HG03139 (cell line): ENCODE data around the gene ATXN1.
"Not testable (repeated sequence)": the region's sequence is repeated elsewhere in the genome, so short reads cannot be mapped to it uniquely, and the experiment has no call there.

ENCODE experiments used
- ATAC-seq: cut with Tn5 transposase; IDR thresholded peaks from one replicate; pipeline ENCODE4 v1.9.1; 2021; ENCODE audit not compliant: unreplicated experiment

Gene ATXN1

DNA sequence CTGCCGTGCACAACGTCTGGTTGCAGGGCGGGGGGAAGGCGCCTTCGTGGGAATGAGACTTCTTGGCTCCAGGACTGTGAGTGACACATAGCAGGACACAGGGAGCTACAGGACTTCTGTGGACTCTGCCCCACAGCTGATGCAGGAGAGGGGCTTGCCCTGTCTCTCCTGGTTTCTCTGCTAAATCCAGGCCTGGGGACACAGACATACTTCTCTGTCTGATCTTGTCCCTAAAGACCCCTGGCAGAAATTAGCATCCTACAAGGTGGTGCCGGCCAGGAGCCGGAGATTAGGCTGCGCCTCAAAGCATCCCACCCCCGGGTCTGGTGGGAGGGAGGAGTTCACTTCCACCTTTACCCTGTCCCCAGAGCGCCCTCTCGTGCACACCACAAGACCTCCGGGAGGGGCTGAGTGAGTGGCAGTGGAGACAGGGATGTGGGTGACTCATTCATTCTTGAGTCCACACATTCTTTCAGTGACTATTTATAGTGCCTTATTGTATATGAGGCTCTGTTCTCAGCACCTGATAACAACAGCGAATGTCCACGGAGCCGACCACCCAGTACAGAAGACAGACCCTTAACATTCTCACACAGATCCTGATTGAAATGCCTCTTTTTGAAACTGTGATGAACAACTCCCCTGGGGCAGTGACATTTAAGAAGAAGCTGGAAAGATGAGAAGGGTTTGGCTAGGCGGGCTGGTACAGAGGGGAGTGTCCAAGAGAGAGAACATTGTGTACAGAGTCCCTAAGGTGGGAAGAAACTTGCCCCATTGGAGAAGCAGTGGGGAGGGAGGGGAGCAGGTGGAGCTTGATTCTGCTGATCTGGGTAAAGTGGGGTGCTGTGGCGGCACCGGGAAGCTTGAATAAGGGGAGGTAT is 483.9 kb downstream of the ATXN1 start:
- no peak for ATAC-seq

DNA sequence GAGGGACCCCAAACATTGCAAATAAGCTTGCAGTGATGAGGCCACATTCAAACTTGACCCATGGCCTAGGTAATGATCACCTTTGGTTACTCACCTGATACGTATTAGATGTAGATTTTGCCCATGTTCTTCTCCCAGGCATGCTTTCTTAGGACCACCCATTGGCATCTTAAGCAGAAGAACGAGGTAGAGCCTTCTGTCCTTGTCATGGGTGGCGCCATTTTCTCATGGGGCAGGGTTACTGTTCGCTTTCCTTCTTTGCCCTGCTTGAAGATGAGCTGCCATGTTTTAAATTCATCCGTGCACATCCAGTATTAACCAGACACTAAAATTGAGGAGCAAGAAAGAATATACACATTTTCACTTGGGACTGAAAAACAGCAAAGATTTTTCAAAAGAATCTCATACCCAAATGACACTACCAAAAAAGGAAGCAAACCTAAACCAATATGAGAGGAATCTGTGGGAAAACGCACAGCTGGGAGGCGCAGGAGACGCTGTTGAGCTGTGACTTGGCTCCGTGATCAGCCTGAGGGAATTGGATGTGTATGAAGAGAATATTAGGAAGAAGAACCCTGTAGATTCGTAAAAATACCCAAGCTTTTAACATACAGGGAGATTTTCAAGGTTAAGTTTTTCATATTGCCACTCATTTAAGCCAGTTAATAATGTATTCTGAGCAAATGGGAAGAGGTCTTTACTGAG is 486.2 kb downstream of the ATXN1 start:
- ATAC-seq: no peak

- ATAC-seq: no peak
Measured at GRCh38 chr6:16274483-16274882, 486.8 kb downstream of the ATXN1 start.

- no peak for ATAC-seq
Measured at GRCh38 chr6:16273256-16273655, 488.0 kb downstream of the ATXN1 start.

GRCh38 chr6:16272201-16272600 is 489.1 kb downstream of the ATXN1 start:
- ATAC-seq: no peak

- no peak for ATAC-seq
Measured at GRCh38 chr6:16271428-16271827, 489.8 kb downstream of the ATXN1 start.

- ATAC-seq: no peak
Measured at GRCh38 chr6:16270178-16270794, 491.0 kb downstream of the ATXN1 start.

DNA sequence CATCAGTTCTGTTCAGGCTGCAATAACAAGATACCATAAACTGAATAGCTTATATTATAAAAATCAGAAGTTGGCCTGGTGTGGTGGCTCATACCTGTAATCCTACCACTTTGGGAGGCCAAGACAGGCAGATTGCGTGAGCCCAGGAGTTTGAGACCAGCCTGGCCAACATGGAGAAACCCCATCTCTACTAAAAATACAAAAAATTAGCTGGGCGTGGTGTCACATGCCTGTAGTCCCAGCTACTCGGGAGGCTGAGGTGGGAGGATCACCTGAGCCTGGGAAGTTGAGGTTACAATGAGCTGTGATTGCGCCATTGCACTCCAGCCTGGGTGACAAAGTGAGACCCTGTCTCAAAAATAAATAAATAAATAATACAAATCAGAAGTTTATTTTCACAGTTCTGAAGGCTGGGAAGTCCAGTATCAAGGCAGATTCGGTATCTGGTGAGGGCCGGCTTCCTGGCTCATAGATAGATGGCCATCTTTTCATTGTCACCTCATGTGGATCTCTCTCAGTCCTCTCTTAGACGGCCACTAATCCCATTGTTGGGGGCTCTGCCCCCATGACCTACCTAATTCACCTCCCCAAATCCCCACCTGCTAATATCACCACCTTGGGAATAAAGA is 491.7 kb downstream of the ATXN1 start:
- ATAC-seq: not testable (repeated sequence)

DNA sequence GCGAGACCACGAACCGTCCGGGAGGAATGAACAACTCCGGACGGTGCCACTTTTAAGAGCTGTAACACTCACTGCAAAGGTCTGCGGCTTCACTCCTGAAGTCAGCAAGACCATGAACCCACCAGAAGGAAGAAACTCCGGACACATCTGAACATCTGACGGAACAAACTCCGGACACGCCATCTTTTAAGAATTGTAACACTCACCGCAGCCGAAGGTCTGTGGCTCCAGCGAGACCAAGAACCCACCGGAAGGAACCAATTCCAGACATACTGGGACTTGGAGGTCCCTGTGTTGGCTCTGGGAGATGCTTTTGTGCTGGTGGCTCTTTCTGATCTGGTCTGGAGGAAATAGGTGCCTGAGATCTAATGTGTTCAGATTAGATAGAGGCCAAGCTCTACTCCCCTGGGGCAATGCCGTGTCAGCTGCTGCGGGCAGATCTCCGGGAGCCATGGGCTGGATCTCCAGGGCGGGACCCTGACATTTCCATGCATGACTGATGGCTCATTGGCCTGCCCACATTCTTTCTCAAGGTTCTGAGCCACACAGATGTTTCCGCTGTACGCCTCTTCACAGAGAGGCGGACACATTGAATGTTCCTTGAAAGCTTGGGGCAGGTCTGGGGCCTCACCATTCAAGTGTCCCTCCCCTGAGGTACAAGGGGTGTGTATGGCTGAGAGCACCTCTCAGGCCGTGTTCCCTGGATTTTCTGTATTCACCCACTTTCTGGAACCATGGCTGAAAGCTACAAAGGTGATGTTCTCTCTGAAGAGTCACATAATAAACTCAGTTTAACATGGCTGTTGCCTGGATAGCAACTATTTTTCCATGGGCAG is 493.6 kb downstream of the ATXN1 start:
- no peak for ATAC-seq

- no peak for ATAC-seq
Measured at GRCh38 chr6:16265351-16266341, 495.6 kb downstream of the ATXN1 start.

DNA sequence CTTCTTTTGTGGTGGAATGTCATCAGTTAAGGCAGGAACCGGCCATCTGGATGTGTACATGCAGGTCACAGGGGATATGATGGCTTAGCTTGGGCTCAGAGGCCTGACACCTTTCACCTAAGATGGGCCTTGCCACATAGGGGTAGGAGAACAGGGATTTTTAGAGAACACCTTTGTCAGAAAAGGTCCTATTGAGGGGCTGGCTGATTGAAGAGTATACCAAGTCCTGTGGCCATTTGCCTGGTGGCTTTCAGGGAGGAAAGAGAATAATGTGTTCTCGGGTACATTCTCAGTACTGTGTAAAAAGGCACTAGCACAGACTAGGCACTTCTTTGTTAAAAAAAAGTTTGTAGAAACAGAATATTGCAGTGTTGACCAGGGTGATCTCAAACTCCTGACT is 496.5 kb downstream of the ATXN1 start:
- ATAC-seq: no peak

GRCh38 chr6:16263464-16264099 is 497.7 kb downstream of the ATXN1 start:
- not testable (repeated sequence) for ATAC-seq

DNA sequence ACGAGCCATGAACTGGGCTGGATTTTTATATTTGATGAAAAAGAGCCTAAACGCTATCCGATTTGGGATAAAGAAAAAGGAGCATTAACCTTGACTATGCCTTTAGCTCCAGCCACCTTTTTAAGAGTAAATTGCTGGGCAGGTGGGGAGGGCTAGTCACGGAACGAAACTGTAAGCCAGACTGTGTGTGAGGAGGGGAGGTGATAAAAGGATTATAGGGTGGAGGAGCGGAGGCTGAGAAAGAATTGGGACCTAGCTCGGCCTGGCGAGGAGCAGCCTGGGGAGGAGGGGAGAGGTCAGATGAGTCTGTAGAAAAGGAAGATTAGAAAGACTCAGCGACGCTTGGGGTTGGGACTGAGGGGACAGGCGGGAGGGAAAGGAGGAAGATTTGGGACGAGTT is 498.5 kb downstream of the ATXN1 start:
- not testable (repeated sequence) for ATAC-seq

- not testable (repeated sequence) for ATAC-seq
Measured at GRCh38 chr6:16260602-16261001, 500.7 kb downstream of the ATXN1 start.

- ATAC-seq: not testable (repeated sequence)
Measured at GRCh38 chr6:16259604-16260003, 501.7 kb downstream of the ATXN1 start.

DNA sequence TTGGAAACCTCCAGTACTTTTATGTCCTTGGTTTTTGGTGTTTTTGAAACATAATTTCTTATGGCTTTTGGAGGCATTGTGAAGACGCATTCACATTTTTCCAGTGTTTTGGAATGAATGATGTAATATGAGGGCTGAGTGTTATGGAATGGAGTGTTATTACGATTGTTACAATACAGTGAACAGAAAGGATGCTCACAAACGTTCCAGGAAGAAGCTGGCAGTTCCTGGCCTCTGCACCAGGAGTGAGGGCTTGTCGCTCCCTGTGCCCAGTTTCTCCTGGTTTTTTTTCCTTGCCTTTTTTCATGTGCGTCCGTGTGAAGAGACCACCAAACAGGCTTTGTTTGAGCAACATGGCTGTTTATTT is 502.6 kb downstream of the ATXN1 start:
- ATAC-seq: no peak

- no peak for ATAC-seq
Measured at GRCh38 chr6:16257999-16258708, 503.1 kb downstream of the ATXN1 start.

GRCh38 chr6:16256781-16257180 is 504.5 kb downstream of the ATXN1 start:
- no peak for ATAC-seq
